SK-N-SH (cell line): Measurements from ENCODE around the gene ALOX5AP. TPM values are rescaled to one million over a fixed set of nuclear protein-coding genes. Genes with fewer than 3 reads are reported as not detected.

Experiments used
- CTCF ChIA-PET: fragments of 300-600, 350-600 bp; formaldehyde crosslinking; extraction: SDS; loops from one replicate; lab custom pipeline; 2021; lab: Yijun Ruan, JAX
- POLR2A ChIA-PET: fragments of 350-600 bp; sonication (Branson Sonifier 250); formaldehyde crosslinking; extraction: SDS; loops from one replicate; lab custom pipeline; 2020; ENCODE audit warnings: antibody characterized with exemption, inconsistent platforms; lab: Yijun Ruan, JAX
- DNase-seq: peaks from one replicate; pipeline ENCODE4 v3.0.0; 2012
- H2AFZ ChIP-seq: fragments of 200-600 bp; sonication (generic); 2 replicates; pipeline ENCODE4 v1.8.1; 2016; ENCODE audit warnings: antibody characterized with exemption, mild to moderate bottlenecking, low read depth
- H3F3A ChIP-seq: fragments of 200-600 bp; sonication (generic); replicated peaks from 2 replicates; pipeline ENCODE3; 2016; ENCODE audit warnings: antibody characterized with exemption, mild to moderate bottlenecking; ENCODE audit not compliant: insufficient read depth
- H3K27ac ChIP-seq, 2 experiments: fragments of 200-500 bp in 1 of 2; fragments of 200-600 bp in 1 of 2; sonication (Bioruptor generic) in 1 of 2; sonication (generic), shearing (Covaris generic) in 1 of 2; 2 replicates each; pipeline versions ENCODE4 v1.5.1 to v1.6.1; 2014 to 2016; ENCODE audit warnings: low read depth in 2 of 2, inconsistent platforms in 1 of 2, low read length in 1 of 2, mild to moderate bottlenecking in 1 of 2, mixed read lengths in 1 of 2
- H3K27me3 ChIP-seq: fragments of 200-600 bp; sonication (generic), shearing (Covaris generic); 2 replicates; pipeline ENCODE4 v1.6.1; 2016; ENCODE audit warnings: mixed run types; ENCODE audit not compliant: insufficient read depth
- H3K36me3 ChIP-seq, 2 experiments: fragments of 200-500 bp in 1 of 2; fragments of 200-600 bp in 1 of 2; sonication (Bioruptor generic) in 1 of 2; sonication (generic) in 1 of 2; replicated peaks in 1 of 2; 2 replicates each; pipeline versions ENCODE3 to v1.5.1; 2014 to 2016; ENCODE audit warnings: low read length in 1 of 2, mild to moderate bottlenecking in 1 of 2; ENCODE audit not compliant: insufficient read depth in 2 of 2, control insufficient read depth in 1 of 2
- H3K4me1 ChIP-seq, 2 experiments: fragments of 200-500 bp in 1 of 2; fragments of 200-600 bp in 1 of 2; sonication (Bioruptor generic) in 1 of 2; sonication (generic), shearing (Covaris generic) in 1 of 2; 2 replicates each; pipeline versions ENCODE4 v1.5.1 to v1.6.1; 2014 to 2016; ENCODE audit warnings: low read depth in 1 of 2, low read length in 1 of 2, mixed run types in 1 of 2; ENCODE audit not compliant: insufficient read depth in 2 of 2, control insufficient read depth in 1 of 2
- H3K4me2 ChIP-seq: fragments of 200-600 bp; sonication (generic), shearing (Covaris generic); 2 replicates; pipeline ENCODE4 v1.6.1; 2017; ENCODE audit warnings: mixed run types
- H3K4me3 ChIP-seq, 2 experiments: fragments of 200-500 bp in 1 of 2; fragments of 200-600 bp in 1 of 2; sonication (Bioruptor generic) in 1 of 2; sonication (generic), shearing (Covaris generic) in 1 of 2; 2 replicates each; pipeline versions ENCODE4 v1.5.1 to v1.8.1; 2014 to 2016; ENCODE audit warnings: low read depth in 2 of 2, inconsistent platforms in 1 of 2, low read length in 1 of 2, mild to moderate bottlenecking in 1 of 2, mixed read lengths in 1 of 2, moderate library complexity in 1 of 2
- H3K79me2 ChIP-seq: fragments of 200-600 bp; sonication (generic); 2 replicates; pipeline ENCODE4 v1.8.1; 2017; ENCODE audit warnings: mild to moderate bottlenecking; ENCODE audit not compliant: insufficient read depth
- H3K9ac ChIP-seq: fragments of 200-600 bp; sonication (generic); 2 replicates; pipeline ENCODE4 v1.6.1; 2017; ENCODE audit warnings: mixed run types
- H3K9me2 ChIP-seq: fragments of 200-600 bp; sonication (generic); 2 replicates; pipeline ENCODE4 v1.6.1; 2017; ENCODE audit warnings: mixed run types
- H3K9me3 ChIP-seq: fragments of 200-600 bp; sonication (generic); 2 replicates; pipeline ENCODE4 v1.6.1; 2017; ENCODE audit warnings: mixed run types, mild to moderate bottlenecking, moderate library complexity
- H4K20me1 ChIP-seq: fragments of 200-600 bp; sonication (generic); 2 replicates; pipeline ENCODE4 v1.6.1; 2017; ENCODE audit warnings: mild to moderate bottlenecking, mixed run types; ENCODE audit not compliant: insufficient read depth
- ELF1 ChIP-seq: IDR thresholded peaks from 2 replicates; pipeline ENCODE4 v1.4.0; 2012
- EP300 ChIP-seq, 2 experiments: IDR thresholded peaks; 2 replicates each; pipeline versions ENCODE4 v1.4.0 to v1.6.1; 2012; ENCODE audit warnings: borderline replicate concordance in 1 of 2, low read depth in 1 of 2, low read length in 1 of 2
- FOSL2 ChIP-seq: IDR thresholded peaks from 2 replicates; pipeline ENCODE4 v1.4.0; 2012; ENCODE audit warnings: low read depth, mild to moderate bottlenecking, moderate library complexity, borderline replicate concordance
- FOXM1 ChIP-seq: IDR thresholded peaks from 2 replicates; pipeline ENCODE4 v1.4.0; 2012; ENCODE audit warnings: low read depth, mild to moderate bottlenecking
- GABPA ChIP-seq: IDR thresholded peaks from 2 replicates; pipeline ENCODE4 v1.4.0; 2012; ENCODE audit warnings: low read depth, mild to moderate bottlenecking
- JUND ChIP-seq: IDR thresholded peaks from 2 replicates; pipeline ENCODE4 v1.4.0; 2012
- MEF2A ChIP-seq: IDR thresholded peaks from 2 replicates; pipeline ENCODE4 v1.4.0; 2012; ENCODE audit warnings: low read depth, borderline replicate concordance
- RAD21 ChIP-seq: IDR thresholded peaks from 2 replicates; pipeline ENCODE4 v1.6.1; 2012; ENCODE audit warnings: mild to moderate bottlenecking, low read length
- RCOR1 ChIP-seq: fragments of 150-350 bp; IDR thresholded peaks from 2 replicates; pipeline ENCODE4 v1.6.1; 2017; ENCODE audit warnings: antibody characterized with exemption, low read length
- RFX5 ChIP-seq: IDR thresholded peaks from 2 replicates; pipeline ENCODE4 v1.6.1; 2012; ENCODE audit warnings: mild to moderate bottlenecking, improper control_type of control experiment, low read length
- SIN3A ChIP-seq: IDR thresholded peaks from 2 replicates; pipeline ENCODE4 v1.6.1; 2012; ENCODE audit warnings: low read depth, mild to moderate bottlenecking, low read length, moderate library complexity, borderline replicate concordance
- SMC3 ChIP-seq: IDR thresholded peaks from 2 replicates; pipeline ENCODE4 v1.6.1; 2012; ENCODE audit warnings: low read depth, low read length, improper control_type of control experiment
- TCF12 ChIP-seq: IDR thresholded peaks from 2 replicates; pipeline ENCODE4 v1.4.0; 2012
- WGBS: methylation state at CpG from one replicate; pipeline ENCODE4 v1.1.6; 2017; ENCODE audit warnings: low lambda C conversion rate; 5-methylcytosine and 5-hydroxymethylcytosine counted together
- polyA plus RNA-seq, 3 experiments: library from polyadenylated mRNA; depleted of rRNA; stranded (reverse); fragments of >200 nt; gene quantifications; 2 replicates each; pipeline ENCODE4 v1.2.3, GENCODE V29; 2012
- TF ChIP-seq, protein P1 (sequence below): IDR thresholded peaks from 2 replicates; pipeline ENCODE4 v1.6.1; 2012; ENCODE audit warnings: mild to moderate bottlenecking, low read depth, low read length, moderate library complexity
- TF ChIP-seq, protein P2 (sequence below): IDR thresholded peaks from 2 replicates; pipeline ENCODE4; 2012
- TF ChIP-seq, protein P3 (sequence below): fragments of 200-600 bp; sonication (generic); IDR thresholded peaks from 2 replicates; pipeline ENCODE4 v1.6.1; 2017; ENCODE audit warnings: antibody characterized with exemption, mild to moderate bottlenecking, moderate library complexity
- TF ChIP-seq, protein P4 (sequence below): fragments of 150-350 bp; IDR thresholded peaks from 2 replicates; pipeline ENCODE4 v1.6.1; 2017; ENCODE audit warnings: antibody characterized with exemption, low read length, low read depth, borderline replicate concordance
- TF ChIP-seq, protein P5 (sequence below): IDR thresholded peaks from 2 replicates; pipeline ENCODE4 v1.4.0; 2012; ENCODE audit warnings: low read depth, borderline replicate concordance

Gene ALOX5AP
- polyA plus RNA-seq, 1 of the 3 experiments (the other 2 are of a cell fraction), result 1.3 TPM

DNA sequence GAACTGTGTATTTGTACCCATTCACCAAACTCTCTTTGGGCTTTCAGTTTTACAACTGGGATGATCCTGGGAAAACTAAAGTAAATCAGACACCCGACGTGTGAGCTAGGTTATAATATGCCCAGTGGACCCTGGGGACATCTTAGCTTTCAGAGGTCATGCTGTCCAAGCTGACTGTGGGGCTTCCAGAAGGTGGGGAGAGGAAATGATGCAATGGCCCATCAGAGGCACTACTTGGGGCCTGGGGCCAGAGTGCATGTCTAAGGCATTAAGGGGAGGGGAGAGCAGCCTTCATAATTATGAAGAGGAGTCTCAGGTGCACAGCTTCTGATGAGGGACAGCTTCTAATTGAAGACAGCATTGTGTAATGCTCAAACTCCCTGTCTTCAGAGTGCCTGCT, 30.9 kb downstream of the ALOX5AP start (continued):
- TF ChIP-seq, protein P1, sequence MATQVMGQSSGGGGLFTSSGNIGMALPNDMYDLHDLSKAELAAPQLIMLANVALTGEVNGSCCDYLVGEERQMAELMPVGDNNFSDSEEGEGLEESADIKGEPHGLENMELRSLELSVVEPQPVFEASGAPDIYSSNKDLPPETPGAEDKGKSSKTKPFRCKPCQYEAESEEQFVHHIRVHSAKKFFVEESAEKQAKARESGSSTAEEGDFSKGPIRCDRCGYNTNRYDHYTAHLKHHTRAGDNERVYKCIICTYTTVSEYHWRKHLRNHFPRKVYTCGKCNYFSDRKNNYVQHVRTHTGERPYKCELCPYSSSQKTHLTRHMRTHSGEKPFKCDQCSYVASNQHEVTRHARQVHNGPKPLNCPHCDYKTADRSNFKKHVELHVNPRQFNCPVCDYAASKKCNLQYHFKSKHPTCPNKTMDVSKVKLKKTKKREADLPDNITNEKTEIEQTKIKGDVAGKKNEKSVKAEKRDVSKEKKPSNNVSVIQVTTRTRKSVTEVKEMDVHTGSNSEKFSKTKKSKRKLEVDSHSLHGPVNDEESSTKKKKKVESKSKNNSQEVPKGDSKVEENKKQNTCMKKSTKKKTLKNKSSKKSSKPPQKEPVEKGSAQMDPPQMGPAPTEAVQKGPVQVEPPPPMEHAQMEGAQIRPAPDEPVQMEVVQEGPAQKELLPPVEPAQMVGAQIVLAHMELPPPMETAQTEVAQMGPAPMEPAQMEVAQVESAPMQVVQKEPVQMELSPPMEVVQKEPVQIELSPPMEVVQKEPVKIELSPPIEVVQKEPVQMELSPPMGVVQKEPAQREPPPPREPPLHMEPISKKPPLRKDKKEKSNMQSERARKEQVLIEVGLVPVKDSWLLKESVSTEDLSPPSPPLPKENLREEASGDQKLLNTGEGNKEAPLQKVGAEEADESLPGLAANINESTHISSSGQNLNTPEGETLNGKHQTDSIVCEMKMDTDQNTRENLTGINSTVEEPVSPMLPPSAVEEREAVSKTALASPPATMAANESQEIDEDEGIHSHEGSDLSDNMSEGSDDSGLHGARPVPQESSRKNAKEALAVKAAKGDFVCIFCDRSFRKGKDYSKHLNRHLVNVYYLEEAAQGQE, result no peak
- TF ChIP-seq SMC3 (no peak), EP300 (IDR thresholded peaks at IDR 0.05; ENCODE audit: borderline replicate concordance in 1 of 2, low read depth in 1 of 2, low read length in 1 of 2) (no peak), TCF12 (no peak)

DNA sequence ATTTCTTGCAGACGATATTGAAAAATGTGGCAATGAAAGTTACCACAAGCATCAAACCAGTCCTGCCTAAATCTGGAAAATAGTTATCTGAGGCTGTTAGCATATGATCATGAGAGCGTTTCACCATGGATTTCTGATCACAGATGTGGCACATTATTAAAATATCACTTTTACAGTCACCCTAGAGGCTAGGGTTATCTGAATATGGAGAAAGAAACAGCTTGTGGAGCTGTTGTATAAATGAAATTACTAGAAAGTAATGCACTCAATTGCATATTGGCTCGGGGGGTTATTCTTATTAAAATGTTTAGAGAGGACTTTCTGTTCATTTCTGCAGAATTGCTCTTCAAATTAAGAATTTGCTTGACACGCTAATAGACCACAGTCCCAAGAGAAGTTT, 35.6 kb downstream of the ALOX5AP start:
- Histone ChIP-seq H3K9me3 (no peaks in the 10 kb centered on the region), H3K27me3 (no peaks in the 10 kb centered on the region), H3K27ac (no peak overlapping the region)
- DNase-seq, result no peak
- TF ChIP-seq JUND (no peak), TCF12 (no peak), GABPA (no peak), SIN3A (no peak), FOSL2 (no peak), RCOR1 (no peak), RAD21 (no peak), MEF2A (no peak), RFX5 (no peak), SMC3 (no peak), ELF1 (no peak), FOXM1 (no peak)
- TF ChIP-seq, protein P2, sequence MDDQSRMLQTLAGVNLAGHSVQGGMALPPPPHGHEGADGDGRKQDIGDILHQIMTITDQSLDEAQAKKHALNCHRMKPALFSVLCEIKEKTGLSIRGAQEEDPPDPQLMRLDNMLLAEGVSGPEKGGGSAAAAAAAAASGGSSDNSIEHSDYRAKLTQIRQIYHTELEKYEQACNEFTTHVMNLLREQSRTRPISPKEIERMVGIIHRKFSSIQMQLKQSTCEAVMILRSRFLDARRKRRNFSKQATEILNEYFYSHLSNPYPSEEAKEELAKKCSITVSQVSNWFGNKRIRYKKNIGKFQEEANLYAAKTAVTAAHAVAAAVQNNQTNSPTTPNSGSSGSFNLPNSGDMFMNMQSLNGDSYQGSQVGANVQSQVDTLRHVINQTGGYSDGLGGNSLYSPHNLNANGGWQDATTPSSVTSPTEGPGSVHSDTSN, result no peak
- TF ChIP-seq, protein P3, sequence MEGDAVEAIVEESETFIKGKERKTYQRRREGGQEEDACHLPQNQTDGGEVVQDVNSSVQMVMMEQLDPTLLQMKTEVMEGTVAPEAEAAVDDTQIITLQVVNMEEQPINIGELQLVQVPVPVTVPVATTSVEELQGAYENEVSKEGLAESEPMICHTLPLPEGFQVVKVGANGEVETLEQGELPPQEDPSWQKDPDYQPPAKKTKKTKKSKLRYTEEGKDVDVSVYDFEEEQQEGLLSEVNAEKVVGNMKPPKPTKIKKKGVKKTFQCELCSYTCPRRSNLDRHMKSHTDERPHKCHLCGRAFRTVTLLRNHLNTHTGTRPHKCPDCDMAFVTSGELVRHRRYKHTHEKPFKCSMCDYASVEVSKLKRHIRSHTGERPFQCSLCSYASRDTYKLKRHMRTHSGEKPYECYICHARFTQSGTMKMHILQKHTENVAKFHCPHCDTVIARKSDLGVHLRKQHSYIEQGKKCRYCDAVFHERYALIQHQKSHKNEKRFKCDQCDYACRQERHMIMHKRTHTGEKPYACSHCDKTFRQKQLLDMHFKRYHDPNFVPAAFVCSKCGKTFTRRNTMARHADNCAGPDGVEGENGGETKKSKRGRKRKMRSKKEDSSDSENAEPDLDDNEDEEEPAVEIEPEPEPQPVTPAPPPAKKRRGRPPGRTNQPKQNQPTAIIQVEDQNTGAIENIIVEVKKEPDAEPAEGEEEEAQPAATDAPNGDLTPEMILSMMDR, result no peak
- TF ChIP-seq, protein P4, sequence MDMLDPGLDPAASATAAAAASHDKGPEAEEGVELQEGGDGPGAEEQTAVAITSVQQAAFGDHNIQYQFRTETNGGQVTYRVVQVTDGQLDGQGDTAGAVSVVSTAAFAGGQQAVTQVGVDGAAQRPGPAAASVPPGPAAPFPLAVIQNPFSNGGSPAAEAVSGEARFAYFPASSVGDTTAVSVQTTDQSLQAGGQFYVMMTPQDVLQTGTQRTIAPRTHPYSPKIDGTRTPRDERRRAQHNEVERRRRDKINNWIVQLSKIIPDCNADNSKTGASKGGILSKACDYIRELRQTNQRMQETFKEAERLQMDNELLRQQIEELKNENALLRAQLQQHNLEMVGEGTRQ, result no peak
- TF ChIP-seq, protein P5, sequence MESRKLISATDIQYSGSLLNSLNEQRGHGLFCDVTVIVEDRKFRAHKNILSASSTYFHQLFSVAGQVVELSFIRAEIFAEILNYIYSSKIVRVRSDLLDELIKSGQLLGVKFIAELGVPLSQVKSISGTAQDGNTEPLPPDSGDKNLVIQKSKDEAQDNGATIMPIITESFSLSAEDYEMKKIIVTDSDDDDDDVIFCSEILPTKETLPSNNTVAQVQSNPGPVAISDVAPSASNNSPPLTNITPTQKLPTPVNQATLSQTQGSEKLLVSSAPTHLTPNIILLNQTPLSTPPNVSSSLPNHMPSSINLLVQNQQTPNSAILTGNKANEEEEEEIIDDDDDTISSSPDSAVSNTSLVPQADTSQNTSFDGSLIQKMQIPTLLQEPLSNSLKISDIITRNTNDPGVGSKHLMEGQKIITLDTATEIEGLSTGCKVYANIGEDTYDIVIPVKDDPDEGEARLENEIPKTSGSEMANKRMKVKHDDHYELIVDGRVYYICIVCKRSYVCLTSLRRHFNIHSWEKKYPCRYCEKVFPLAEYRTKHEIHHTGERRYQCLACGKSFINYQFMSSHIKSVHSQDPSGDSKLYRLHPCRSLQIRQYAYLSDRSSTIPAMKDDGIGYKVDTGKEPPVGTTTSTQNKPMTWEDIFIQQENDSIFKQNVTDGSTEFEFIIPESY, result no peak
- TF ChIP-seq, all 33 proteins: peak for 0
- Histone ChIP-seq H3K9me2 (no peaks in the 10 kb centered on the region), H3K4me1 (peaks cover 0 to 2% of the 10 kb centered on the region in 2 experiments; a peak in 1 of 4 replicates), H3F3A (no peaks in the 10 kb centered on the region), H3K36me3 (no peaks in the 10 kb centered on the region), H3K9ac (no peak overlapping the region), H3K4me3 (no peak overlapping the region), H4K20me1 (no peaks in the 10 kb centered on the region), H3K4me2 (no peak overlapping the region), H2AFZ (no peak overlapping the region), H3K79me2 (no peaks in the 10 kb centered on the region)
- ChIA-PET POLR2A (no interaction called here), CTCF (no interaction called here)
- WGBS, result 74% methylated on average over 4 of the region's 4 CpGs
